ENCODE measurements around the gene PDE8B.

The PDE8B gene

DNA sequence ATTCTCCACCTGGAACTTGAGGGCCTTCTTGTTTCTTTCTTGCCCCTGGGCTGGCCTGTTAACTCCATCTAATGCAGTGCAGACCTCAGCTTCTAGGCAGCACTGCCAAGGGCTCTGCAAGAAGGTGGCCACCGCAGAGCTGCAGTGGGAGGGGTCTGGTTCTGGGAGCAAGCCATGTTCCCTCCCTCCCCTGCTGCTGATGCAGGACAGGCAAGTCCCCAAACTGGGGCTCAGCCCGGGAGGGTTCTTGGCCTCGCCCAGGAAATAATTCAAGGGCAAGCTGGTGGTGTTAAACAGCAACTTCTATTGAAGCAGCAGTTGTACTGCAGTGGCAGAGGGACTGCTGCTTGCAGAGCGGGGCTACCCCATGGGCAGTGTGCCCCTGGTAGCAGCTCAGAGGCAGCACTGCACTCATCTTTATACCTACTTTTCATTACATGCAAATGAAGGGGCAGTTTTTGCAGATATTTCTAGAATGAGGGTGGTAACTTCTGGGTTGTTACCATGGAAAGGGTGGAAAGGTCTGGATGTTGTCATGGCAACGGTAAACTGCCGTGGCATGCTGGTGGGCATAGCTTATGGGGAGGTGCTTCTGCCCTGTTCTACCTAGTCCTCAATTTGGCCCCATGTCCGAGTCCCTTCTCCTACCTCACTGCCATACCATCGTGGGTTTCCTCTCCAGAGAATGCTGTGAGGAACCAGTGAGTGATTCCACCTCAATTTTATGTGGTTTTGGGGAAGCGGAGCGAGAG is 199.6 kb downstream of the PDE8B start:
- no peak for DNase-seq (ENCODE audit: low spot score)

- no peak for DNase-seq (ENCODE audit: low spot score)
Observed at GRCh38 chr5:77413049-77413448, 202.6 kb downstream of the PDE8B start.

DNA sequence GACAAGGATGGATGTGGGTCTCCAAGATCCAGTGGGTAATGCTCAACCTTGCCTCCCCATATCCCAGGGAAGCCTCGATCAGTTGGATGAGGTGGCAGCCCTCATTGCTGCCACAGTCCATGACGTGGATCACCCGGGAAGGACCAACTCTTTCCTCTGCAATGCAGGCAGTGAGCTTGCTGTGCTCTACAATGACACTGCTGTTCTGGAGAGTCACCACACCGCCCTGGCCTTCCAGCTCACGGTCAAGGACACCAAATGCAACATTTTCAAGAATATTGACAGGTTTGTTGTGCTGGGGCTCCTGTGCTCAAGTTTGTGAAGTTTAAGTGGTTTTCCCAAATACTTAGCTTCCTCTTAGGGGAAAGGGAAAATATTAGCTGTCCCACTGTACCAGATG is 207.7 kb downstream of the PDE8B start:
- DNase-seq (ENCODE audit: low spot score), result no peak

- DNase-seq (ENCODE audit: low spot score), result no peak
Observed at GRCh38 chr5:77418601-77419581, 208.4 kb downstream of the PDE8B start.

DNA sequence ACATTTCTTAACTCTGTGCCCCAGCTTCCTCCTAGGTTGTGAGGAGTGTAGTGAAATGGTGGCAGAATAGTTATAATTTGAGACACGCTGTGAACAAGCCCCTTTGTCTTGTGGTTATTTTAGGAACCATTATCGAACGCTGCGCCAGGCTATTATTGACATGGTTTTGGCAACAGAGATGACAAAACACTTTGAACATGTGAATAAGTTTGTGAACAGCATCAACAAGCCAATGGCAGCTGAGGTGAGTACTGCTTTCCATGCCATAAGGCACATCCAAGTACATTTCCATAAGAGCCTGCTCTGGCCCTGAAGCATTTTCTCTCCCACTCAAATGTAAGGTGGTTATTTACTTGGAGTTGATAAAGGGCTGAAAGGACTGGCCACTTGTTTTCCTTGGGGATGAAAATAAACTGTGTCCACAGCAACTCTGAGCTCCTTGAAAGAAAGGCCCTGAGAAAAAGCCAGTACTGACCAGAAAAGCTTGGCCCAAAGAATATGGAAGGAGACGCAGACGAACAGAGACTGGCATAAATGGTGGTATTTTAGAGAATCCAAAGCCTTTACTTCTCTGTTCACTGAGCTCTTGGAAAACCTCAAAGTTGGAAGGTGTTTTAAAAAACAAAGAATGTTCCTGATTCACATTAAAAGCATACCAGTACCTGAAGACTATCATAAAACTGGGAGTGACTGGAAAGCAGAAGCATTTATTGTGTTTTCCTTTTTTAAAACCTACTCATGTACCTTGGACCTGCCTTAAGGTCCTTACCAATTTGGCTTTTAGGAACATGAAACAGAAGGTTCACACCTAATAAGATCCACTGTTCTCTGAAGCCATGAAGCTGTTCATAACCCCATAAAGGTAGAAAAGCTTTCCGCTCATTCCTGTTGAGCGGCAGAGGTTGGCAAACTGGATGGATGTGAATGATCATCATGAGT is 209.4 kb downstream of the PDE8B start:
- DNase-seq (ENCODE audit: low spot score), result no peak

DNA sequence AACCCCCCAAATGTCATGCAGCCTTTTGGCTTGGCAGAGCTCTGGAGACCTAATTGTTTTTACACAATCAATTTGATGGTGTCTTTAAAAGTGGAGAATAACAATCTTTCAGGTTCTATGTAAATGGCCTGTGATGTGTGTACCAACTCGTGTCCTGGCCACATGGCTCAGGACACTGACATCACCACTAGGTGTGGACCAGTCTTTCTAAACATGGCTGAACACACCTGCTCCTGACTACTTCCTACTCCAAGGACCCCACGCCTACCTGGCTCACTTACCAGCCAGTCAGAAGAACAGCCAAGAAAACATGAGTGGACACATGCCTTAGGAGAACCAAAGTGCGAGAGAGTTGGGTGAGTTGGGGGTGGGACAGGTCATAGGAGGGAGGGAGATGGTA is 210.5 kb downstream of the PDE8B start:
- DNase-seq (ENCODE audit: low spot score), result no peak

DNA sequence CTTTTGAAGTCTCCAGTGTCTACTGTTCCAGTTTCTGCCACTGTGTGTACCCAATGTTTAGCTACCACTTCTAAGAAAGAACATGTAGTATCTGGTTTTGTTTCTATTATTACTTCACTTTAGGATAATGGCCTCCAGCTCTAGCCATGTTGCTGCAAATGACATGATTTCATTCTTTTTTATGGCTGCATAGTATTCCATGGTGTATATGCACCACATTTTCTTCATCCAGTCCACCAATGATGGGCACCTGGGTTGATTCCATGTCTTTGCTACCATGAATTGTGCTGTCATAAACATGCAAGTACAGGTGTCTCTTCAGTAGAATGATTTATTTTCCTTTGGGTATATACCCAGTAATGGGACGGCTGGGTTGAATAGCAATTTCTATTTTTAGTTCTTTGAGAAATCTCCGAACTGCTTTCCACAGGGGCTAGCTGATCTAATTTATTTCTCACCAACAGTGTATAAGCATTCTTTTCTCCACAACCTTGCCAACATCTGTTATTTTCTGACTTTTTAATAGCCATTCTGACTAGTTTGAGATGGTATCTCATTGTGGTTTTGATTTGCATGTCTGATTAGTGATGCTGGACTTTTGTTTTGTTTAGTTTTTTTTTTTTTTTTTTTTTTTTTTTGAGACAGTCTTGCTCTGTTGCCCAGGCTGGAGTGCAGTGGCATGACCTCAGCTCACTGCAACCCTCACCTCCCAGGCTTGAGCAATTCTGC is 212.7 kb downstream of the PDE8B start:
- DNase-seq (ENCODE audit: low spot score), result no peak

DNA sequence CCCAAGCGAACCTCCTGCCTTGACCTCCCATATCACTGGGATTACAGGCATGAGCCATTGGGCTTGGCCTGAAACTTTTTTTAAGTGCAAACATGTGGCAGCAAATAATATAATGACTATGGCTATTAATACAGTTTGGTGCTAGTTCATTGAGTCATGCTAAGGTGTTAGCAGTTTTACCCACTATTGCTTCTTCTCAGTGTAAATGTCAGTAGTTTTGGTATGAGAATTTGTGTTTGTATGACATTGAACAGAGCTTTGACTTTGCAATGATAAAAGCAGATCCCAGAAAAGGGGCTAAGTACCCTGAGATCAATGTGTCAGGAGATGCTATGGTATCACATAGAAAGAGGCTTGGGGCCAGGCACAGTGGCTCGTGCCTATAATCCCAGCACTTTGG is 214.4 kb downstream of the PDE8B start:
- DNase-seq (ENCODE audit: low spot score), result no peak

DNA sequence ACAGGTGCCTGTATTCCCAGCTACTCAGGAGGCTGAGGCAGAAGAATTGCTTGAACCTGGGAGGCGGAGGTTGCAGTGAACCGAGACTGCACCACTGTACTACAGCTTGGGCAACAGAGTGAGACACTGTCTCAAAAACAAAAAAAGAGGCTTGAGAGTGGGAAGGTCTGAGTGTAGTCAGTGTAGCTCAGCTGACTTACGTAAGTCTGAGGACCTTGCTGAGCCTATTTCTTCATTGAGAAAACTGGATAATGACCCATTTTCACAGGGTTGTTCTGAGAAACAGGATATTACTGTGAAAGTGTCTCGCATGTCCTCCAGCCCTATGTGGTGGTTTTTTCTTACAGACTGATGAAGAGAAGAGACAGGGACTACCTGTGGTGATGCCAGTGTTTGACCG is 214.9 kb downstream of the PDE8B start:
- no peak for DNase-seq (ENCODE audit: low spot score)

DNA sequence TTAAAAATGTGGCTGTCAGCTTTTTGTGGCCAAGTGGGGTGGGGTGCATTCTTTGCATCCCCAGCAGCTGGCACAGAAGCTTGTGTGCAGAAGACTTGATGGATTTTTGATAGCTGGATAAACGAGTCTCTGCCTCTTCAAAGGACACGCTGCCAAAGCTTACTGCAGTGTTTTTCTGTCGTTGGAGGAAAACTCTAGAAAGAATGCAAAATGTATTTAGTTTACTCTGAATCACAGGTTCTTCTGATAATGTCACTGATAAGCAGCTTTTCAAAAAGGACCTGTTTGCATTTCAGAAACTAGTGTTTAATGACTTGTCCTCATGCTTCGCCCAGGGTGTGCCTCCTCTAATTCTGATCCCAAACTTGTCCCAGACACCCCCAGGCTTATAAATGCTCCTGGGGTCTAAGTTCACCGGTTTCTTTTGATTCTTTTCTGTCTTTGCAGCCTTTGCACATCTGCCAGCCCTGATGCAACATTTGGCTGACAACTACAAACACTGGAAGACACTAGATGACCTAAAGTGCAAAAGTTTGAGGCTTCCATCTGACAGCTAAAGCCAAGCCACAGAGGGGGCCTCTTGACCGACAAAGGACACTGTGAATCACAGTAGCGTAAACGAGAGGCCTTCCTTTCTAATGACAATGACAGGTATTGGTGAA is 215.6 kb downstream of the PDE8B start:
- no peak for DNase-seq (ENCODE audit: low spot score)

GRCh38 chr5:77426670-77427069 is 216.2 kb downstream of the PDE8B start:
- DNase-seq (ENCODE audit: low spot score), result no peak

- DNase-seq (ENCODE audit: low spot score), result no peak
Observed at GRCh38 chr5:77427998-77428397, 217.5 kb downstream of the PDE8B start.

DNA sequence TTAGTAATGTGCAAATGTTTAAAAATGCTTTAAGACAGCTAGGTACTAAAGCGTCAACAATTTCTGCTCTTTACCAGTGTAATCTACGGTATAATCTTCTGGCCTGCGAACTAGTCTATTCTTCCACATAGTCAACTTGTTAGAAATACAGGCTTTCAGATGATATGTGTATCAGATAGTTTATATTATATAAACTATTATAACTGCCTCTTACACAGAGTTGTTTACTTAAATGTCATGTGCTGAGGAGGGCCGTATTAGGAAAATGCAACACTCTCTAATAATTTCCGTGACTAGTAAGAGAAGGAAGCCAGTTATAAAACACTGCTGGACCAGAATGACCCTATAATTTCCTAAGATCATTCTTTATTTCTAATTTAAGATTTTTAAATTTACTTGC is 218.0 kb downstream of the PDE8B start:
- DNase-seq (ENCODE audit: low spot score), result no peak

- DNase-seq (ENCODE audit: low spot score), result no peak
Observed at GRCh38 chr5:77430726-77431125, 220.2 kb downstream of the PDE8B start.

GRCh38 chr5:77431286-77431685 is 220.8 kb downstream of the PDE8B start:
- DNase-seq (ENCODE audit: low spot score), result no peak

DNA sequence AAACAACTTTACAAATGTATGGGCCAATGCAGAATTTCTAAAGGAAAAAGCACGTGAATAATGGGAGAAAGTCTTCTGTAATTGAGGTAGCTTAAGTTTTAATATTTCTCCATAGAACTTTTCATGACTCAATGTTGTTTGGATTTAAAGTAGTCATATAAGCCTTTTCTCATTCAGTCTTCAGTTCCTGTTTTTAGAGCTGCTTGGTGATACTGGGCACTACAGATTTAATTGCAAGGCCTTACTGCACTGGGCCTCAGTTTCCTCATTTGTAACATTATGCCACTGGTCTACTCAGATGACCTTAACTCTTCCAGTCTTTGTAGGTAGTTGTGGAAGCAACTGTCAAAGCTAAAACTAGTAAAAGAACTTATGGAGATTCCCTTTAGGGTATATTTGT is 221.2 kb downstream of the PDE8B start:
- DNase-seq (ENCODE audit: low spot score), result no peak

- no peak for DNase-seq (ENCODE audit: low spot score)
Observed at GRCh38 chr5:77437194-77437593, 226.7 kb downstream of the PDE8B start.

- no peak for DNase-seq (ENCODE audit: low spot score)
Observed at GRCh38 chr5:77438071-77438470, 227.6 kb downstream of the PDE8B start.

GRCh38 chr5:77443670-77444069 is 233.2 kb downstream of the PDE8B start:
- no peak for DNase-seq (ENCODE audit: low spot score)

- no peak for DNase-seq (ENCODE audit: low spot score)
Observed at GRCh38 chr5:77444356-77444755, 233.9 kb downstream of the PDE8B start.

GRCh38 chr5:77448831-77449230 is 238.4 kb downstream of the PDE8B start:
- no peak for DNase-seq (ENCODE audit: low spot score)

All from germinal center (tissue), 1 donor.